BE2C (cell line): ENCODE data around the gene IQSEC1.

Experiments
- DNase-seq: peaks from one replicate; pipeline ENCODE4 v3.0.0-alpha.2; 2020
- H3K27me3 ChIP-seq: fragments of 250-450 bp; sonication (Bioruptor Pico); 2 replicates; pipeline ENCODE4 v1.5.1; 2020; ENCODE audit warnings: mild to moderate bottlenecking
- H3K36me3 ChIP-seq: fragments of 250-450 bp; sonication (Bioruptor Pico); 2 replicates; pipeline ENCODE4 v1.5.1; 2020; ENCODE audit warnings: mild to moderate bottlenecking
- H3K4me1 ChIP-seq: fragments of 250-450 bp; sonication (Bioruptor Pico); 2 replicates; pipeline ENCODE4 v1.5.1; 2020
- H3K4me3 ChIP-seq: 2 replicates; pipeline ENCODE4 v1.5.1; 2011; ENCODE audit warnings: low read depth, low read length
- H3K9me3 ChIP-seq: fragments of 250-450 bp; sonication (Bioruptor Pico); 2 replicates; pipeline ENCODE4 v1.5.1; 2020
- TF ChIP-seq, protein P1 (sequence below): IDR thresholded peaks from 2 replicates; pipeline ENCODE4 v1.5.1; 2012; ENCODE audit warnings: mild to moderate bottlenecking, low read depth, low read length

IQSEC1 gene

GRCh38 chr3:12947504-12948369, 125.5 kb downstream of the IQSEC1 start:
- no peaks in the 10 kb centered on the region for H3K36me3 ChIP-seq
- no peaks in the 10 kb centered on the region for H3K4me1 ChIP-seq
- TF ChIP-seq, protein P1, sequence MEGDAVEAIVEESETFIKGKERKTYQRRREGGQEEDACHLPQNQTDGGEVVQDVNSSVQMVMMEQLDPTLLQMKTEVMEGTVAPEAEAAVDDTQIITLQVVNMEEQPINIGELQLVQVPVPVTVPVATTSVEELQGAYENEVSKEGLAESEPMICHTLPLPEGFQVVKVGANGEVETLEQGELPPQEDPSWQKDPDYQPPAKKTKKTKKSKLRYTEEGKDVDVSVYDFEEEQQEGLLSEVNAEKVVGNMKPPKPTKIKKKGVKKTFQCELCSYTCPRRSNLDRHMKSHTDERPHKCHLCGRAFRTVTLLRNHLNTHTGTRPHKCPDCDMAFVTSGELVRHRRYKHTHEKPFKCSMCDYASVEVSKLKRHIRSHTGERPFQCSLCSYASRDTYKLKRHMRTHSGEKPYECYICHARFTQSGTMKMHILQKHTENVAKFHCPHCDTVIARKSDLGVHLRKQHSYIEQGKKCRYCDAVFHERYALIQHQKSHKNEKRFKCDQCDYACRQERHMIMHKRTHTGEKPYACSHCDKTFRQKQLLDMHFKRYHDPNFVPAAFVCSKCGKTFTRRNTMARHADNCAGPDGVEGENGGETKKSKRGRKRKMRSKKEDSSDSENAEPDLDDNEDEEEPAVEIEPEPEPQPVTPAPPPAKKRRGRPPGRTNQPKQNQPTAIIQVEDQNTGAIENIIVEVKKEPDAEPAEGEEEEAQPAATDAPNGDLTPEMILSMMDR: no peak
- H3K9me3 ChIP-seq: no peaks in the 10 kb centered on the region
- DNase-seq: no peak
- H3K4me3 ChIP-seq: no peak overlapping the region
- H3K27me3 ChIP-seq: no peaks in the 10 kb centered on the region

DNA sequence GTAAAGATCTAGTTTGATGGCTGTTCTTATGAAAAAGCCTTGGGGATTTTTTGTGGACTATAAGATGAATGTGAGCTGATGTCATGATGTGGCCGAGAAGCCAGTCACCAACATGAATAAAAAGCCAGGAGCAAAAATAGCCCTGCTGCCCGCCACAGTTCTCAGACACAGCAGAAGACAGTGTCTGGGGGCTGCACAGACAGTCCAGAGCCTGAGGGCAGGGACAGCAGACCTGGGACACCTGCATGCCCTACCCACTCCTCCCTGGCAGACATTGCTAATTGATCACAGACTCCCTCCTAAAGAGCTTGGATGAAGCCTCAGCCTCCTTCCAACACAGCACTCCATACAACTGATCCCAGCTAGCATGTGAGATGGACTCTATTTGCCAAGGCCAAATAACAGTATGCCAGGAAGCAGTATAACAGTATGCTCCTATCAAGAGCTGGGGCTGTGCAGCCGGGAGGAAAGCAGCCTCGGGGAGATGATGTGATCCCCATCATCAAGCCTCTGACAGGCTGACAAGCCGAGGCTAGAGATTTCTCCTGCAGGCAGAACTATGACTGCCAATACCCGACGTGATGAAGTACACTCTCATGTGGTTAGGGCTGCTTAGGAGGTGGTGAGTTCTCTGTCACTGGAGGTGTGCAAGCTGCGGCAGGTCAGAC, 126.4 kb downstream of the IQSEC1 start:
- no peak overlapping the region for H3K4me3 ChIP-seq
- no peaks in the 10 kb centered on the region for H3K9me3 ChIP-seq
- no peak for DNase-seq
- no peaks in the 10 kb centered on the region for H3K36me3 ChIP-seq
- TF ChIP-seq, protein P1: no peak
- no peaks in the 10 kb centered on the region for H3K27me3 ChIP-seq
- no peaks in the 10 kb centered on the region for H3K4me1 ChIP-seq

DNA sequence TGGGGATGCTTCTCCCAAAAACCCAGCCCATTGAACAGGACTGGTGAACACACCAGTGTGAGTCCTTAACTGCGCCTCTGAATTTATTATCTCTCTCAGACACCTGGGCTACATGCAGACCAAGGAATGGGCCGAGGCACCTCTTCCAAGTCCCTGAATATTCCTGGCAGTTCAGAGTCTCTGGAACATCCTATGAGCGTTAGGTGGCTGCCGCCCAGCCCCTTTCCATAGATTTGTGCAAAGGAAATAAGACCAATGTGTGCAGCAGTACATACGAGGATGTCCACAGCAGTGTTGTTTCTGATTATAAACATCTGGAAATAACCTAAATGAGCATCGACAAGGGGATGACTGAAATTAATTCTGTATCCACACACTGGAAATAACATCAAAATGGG, 127.0 kb downstream of the IQSEC1 start:
- no peaks in the 10 kb centered on the region for H3K27me3 ChIP-seq
- no peak for DNase-seq
- no peaks in the 10 kb centered on the region for H3K9me3 ChIP-seq
- no peaks in the 10 kb centered on the region for H3K36me3 ChIP-seq
- TF ChIP-seq, protein P1: no peak
- H3K4me1 ChIP-seq: no peaks in the 10 kb centered on the region
- H3K4me3 ChIP-seq: no peak overlapping the region

- no peaks in the 10 kb centered on the region for H3K4me1 ChIP-seq
- H3K27me3 ChIP-seq: no peaks in the 10 kb centered on the region
- TF ChIP-seq, protein P1: no peak
- H3K36me3 ChIP-seq: no peaks in the 10 kb centered on the region
- no peaks in the 10 kb centered on the region for H3K9me3 ChIP-seq
- no peak for DNase-seq
- no peak overlapping the region for H3K4me3 ChIP-seq
These were observed 128.4 kb downstream of the IQSEC1 start for GRCh38 chr3:12944849-12945248.

- H3K27me3 ChIP-seq: no peaks in the 10 kb centered on the region
- TF ChIP-seq, protein P1: no peak
- H3K9me3 ChIP-seq: no peaks in the 10 kb centered on the region
- no peaks in the 10 kb centered on the region for H3K36me3 ChIP-seq
- no peaks in the 10 kb centered on the region for H3K4me1 ChIP-seq
- H3K4me3 ChIP-seq: no peak overlapping the region
- no peak for DNase-seq
These were observed 128.8 kb downstream of the IQSEC1 start for GRCh38 chr3:12944413-12944812.
